Keratinocyte (primary cell): ENCODE results near the gene LCP2. TPM values are rescaled to one million over a fixed set of nuclear protein-coding genes. Genes with fewer than 3 reads are reported as not detected.

Experiments
- DNase-seq: peaks from one replicate; pipeline ENCODE4 v3.0.0-alpha.2; 2011; ENCODE audit warnings: low read depth, missing footprints, low spot score
- FAIRE-seq: peaks from 2 replicates; lab custom pipeline; 2011; peaks lifted over from hg19 to GRCh38; lab: Jason Lieb, UNC
- H2AFZ ChIP-seq: 2 replicates; pipeline ENCODE4 v1.6.0; 2012; ENCODE audit warnings: low read length, control low read depth, inconsistent platforms; ENCODE audit not compliant: control insufficient read depth
- H3K27ac ChIP-seq: 2 replicates; pipeline ENCODE4 v1.5.1; 2011; ENCODE audit warnings: low read length; ENCODE audit not compliant: control insufficient read depth, insufficient read depth
- H3K27me3 ChIP-seq: 3 replicates; pipeline ENCODE4 v1.6.0; 2011; ENCODE audit warnings: low read length; ENCODE audit not compliant: control insufficient read depth, insufficient read depth; ENCODE audit errors: extremely low read depth
- H3K36me3 ChIP-seq, 2 experiments: 2 replicates in 1 of 2; 3 replicates in 1 of 2; pipeline ENCODE4 v1.5.1; 2011; ENCODE audit warnings: low read length in 2 of 2, mild to moderate bottlenecking in 1 of 2; ENCODE audit not compliant: control insufficient read depth in 2 of 2, insufficient read depth in 2 of 2; ENCODE audit errors: extremely low read depth in 1 of 2
- H3K4me1 ChIP-seq: 3 replicates; pipeline ENCODE4 v1.5.1; 2011; ENCODE audit warnings: low read length; ENCODE audit not compliant: control insufficient read depth, insufficient read depth; ENCODE audit errors: extremely low read depth
- H3K4me2 ChIP-seq: 3 replicates; pipeline ENCODE4 v1.6.0; 2011; ENCODE audit warnings: low read depth, low read length; ENCODE audit not compliant: control insufficient read depth, insufficient read depth; ENCODE audit errors: extremely low read depth
- H3K4me3 ChIP-seq, 3 experiments: fragments of 200-600 bp in 1 of 3; sonication (generic) in 1 of 3; 2 replicates in 2 of 3; 3 replicates in 1 of 3; pipeline ENCODE4 v1.5.1; 2011 to 2016; ENCODE audit warnings: low read length in 3 of 3, mild to moderate bottlenecking in 3 of 3, control low read depth in 2 of 3, inconsistent platforms in 1 of 3, low read depth in 1 of 3, mixed read lengths in 1 of 3, mixed run types in 1 of 3, moderate library complexity in 1 of 3; ENCODE audit not compliant: control insufficient read depth in 2 of 3, insufficient read depth in 2 of 3; ENCODE audit errors: extremely low read depth in 1 of 3
- H3K79me2 ChIP-seq: 2 replicates; pipeline ENCODE4 v1.6.0; 2012; ENCODE audit warnings: low read length; ENCODE audit not compliant: control insufficient read depth, insufficient read depth
- H3K9ac ChIP-seq: 3 replicates; pipeline ENCODE4 v1.6.0; 2011; ENCODE audit warnings: low read length; ENCODE audit not compliant: control insufficient read depth, insufficient read depth; ENCODE audit errors: extremely low read depth
- H3K9me1 ChIP-seq: 3 replicates; pipeline ENCODE4 v1.6.0; 2011; ENCODE audit warnings: low read length; ENCODE audit not compliant: control insufficient read depth, insufficient read depth; ENCODE audit errors: extremely low read depth
- H3K9me3 ChIP-seq: 2 replicates; pipeline ENCODE4 v1.5.1; 2012; ENCODE audit warnings: low read depth, low read length; ENCODE audit not compliant: control insufficient read depth
- H4K20me1 ChIP-seq: 3 replicates; pipeline ENCODE4 v1.6.0; 2011; ENCODE audit warnings: low read length; ENCODE audit not compliant: control insufficient read depth, insufficient read depth; ENCODE audit errors: extremely low read depth
- CTCF ChIP-seq, 3 experiments: IDR thresholded peaks in 1 of 3; conservative IDR thresholded peaks in 1 of 3; optimal IDR thresholded peaks in 1 of 3; 2 replicates in 2 of 3; 3 replicates in 1 of 3; pipeline versions ENCODE3 to v1.5.1; 2011; ENCODE audit warnings: low read length in 3 of 3, mild to moderate bottlenecking in 3 of 3, moderate library complexity in 2 of 3, control low read depth in 1 of 3, inconsistent platforms in 1 of 3; ENCODE audit not compliant: insufficient read depth in 2 of 3; ENCODE audit errors: extremely low read depth in 1 of 3
- EZH2 ChIP-seq: IDR thresholded peaks from one replicate; pipeline ENCODE4 v1.6.1; 2012; ENCODE audit warnings: inconsistent platforms, mild to moderate bottlenecking, low read length, moderate library complexity
- dilution Hi-C: fragments of 300-500 bp; cut with MboI; formaldehyde crosslinking; loops from one replicate; pipeline ENCODE4 v1.7.0; 2020; ENCODE audit warnings: low sequenced_read_pairs; ENCODE audit not compliant: extremely low pct_ligation_motif_present
- polyA plus RNA-seq, 5 experiments: library from polyadenylated mRNA; depleted of rRNA in 3 of 5; stranded (reverse) in 3 of 5; stranded (forward) in 1 of 5; unstranded in 1 of 5; fragments of >200 nt; gene quantifications; 1 replicate in 1 of 5; 2 replicates in 3 of 5; 3 replicates in 1 of 5; pipeline versions ENCODE4 v1.2.1 to v1.2.3, GENCODE V29; 2011 to 2012; ENCODE audit warnings: missing spikeins in 2 of 5, low read depth in 1 of 5, low replicate concordance in 1 of 5

Gene LCP2
- polyA plus RNA-seq, 1 donor (not counting 4 experiments of a cell fraction or from before 2014, with no cell fraction given), result not detected

- H3K9ac ChIP-seq, result no peak overlapping the region
- H3K79me2 ChIP-seq, result no peaks in the 10 kb centered on the region
- no peaks in the 10 kb centered on the region for H4K20me1 ChIP-seq
- no peak overlapping the region for H3K27ac ChIP-seq
- no peaks in the 10 kb centered on the region for H3K9me3 ChIP-seq
- TF ChIP-seq CTCF (optimal IDR thresholded peaks at IDR 0.05 in 1 of 3, IDR thresholded peaks at IDR 0.05 in 1 of 3, conservative IDR thresholded peaks at IDR 0.05 in 1 of 3; ENCODE audit: extremely low read depth in 1 of 3, insufficient read depth in 2 of 3, low read length in 3 of 3) (no peak), EZH2 (no peak)
- dilution Hi-C loops, result no loop called here
- H2AFZ ChIP-seq, result no peak overlapping the region
- H3K4me3 ChIP-seq, result no peak overlapping the region
- H3K27me3 ChIP-seq, result no peaks in the 10 kb centered on the region
- DNase-seq, result no peak
- FAIRE-seq, result no peak
- no peak overlapping the region for H3K4me2 ChIP-seq
- no peaks in the 10 kb centered on the region for H3K9me1 ChIP-seq
- H3K4me1 ChIP-seq, result no peaks in the 10 kb centered on the region
- H3K36me3 ChIP-seq, result no peaks in the 10 kb centered on the region
Measured at GRCh38 chr5:170287532-170287931, 10.0 kb downstream of the LCP2 start.

DNA sequence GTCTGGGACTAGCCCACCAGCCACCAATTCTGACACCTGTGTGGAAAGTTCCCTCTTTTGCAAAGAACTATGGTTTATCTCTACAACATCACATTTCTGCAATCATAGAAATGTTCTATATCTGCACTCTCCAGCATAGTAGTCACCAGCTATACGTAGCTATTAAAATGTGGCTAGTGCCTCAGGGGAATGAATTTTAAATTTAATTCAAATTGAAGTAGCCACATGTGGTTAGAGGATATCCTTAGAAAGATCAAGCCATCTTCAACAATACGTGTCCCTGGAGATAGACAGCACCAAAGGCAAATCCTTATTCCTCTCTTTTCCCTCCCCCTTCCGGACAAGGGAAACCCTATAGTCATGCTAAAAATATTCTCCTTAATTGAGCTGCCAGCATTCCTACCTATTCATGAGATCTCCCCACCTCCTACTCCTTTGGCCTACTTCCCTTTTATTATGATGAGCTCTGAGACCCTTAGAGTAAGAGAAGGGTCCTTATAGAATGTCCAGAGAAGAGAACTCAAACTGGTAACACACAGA, 11.1 kb downstream of the LCP2 start:
- H3K9me3 ChIP-seq, result no peaks in the 10 kb centered on the region
- no peak overlapping the region for H3K4me3 ChIP-seq
- DNase-seq (no peak), FAIRE-seq (no peak)
- H3K4me2 ChIP-seq, result no peak overlapping the region
- no peaks in the 10 kb centered on the region for H3K9me1 ChIP-seq
- dilution Hi-C loops, result no loop called here
- no peak overlapping the region for H3K27ac ChIP-seq
- TF ChIP-seq CTCF (optimal IDR thresholded peaks at IDR 0.05 in 1 of 3, IDR thresholded peaks at IDR 0.05 in 1 of 3, conservative IDR thresholded peaks at IDR 0.05 in 1 of 3; ENCODE audit: extremely low read depth in 1 of 3, insufficient read depth in 2 of 3, low read length in 3 of 3) (no peak), EZH2 (no peak)
- no peaks in the 10 kb centered on the region for H3K36me3 ChIP-seq
- no peaks in the 10 kb centered on the region for H3K79me2 ChIP-seq
- no peaks in the 10 kb centered on the region for H4K20me1 ChIP-seq
- no peak overlapping the region for H2AFZ ChIP-seq
- no peak overlapping the region for H3K9ac ChIP-seq
- H3K4me1 ChIP-seq, result no peaks in the 10 kb centered on the region
- no peaks in the 10 kb centered on the region for H3K27me3 ChIP-seq
